ENCODE measurements around the gene RAB44. TPM values are rescaled to one million over a fixed set of nuclear protein-coding genes. Genes with fewer than 3 reads are reported as not detected.

The RAB44 gene
- total RNA-seq, 1 donor from 2014 or later = 0.20 TPM

GRCh38 chr6:36706339-36706738, 8.7 kb downstream of the RAB44 start:
- no peak for ATAC-seq (ENCODE audit: low read depth)
- Mint-ChIP-seq H3K27me3 (no peaks in the 10 kb centered on the region), H3K4me3 (no peak overlapping the region), H3K36me3 (ENCODE audit: low read depth) (no peaks in the 10 kb centered on the region), H3K27ac (no peak overlapping the region), H3K4me1 (peaks cover 4% of the 10 kb centered on the region), H3K9me3 (no peaks in the 10 kb centered on the region)
- ChIA-PET CTCF (interaction anchor here (1.3 to 2.0 kb wide), 2 partner anchors 18 to 53 kb away, joined by 4 to 5 read pairs; no protein-coding TSS in a partner anchor), POLR2A (no interaction called here)
- DNase-seq = no peak
- intact Hi-C loops (cut with micrococcal nuclease) = no loop called here
- TF ChIP-seq CTCF (IDR thresholded peaks at IDR 0.05) = no peak

GRCh38 chr6:36712816-36713215, 15.2 kb downstream of the RAB44 start:
- Mint-ChIP-seq H3K36me3 (ENCODE audit: low read depth) (no peaks in the 10 kb centered on the region), H3K9me3 (no peaks in the 10 kb centered on the region), H3K27me3 (no peaks in the 10 kb centered on the region), H3K4me3 (no peak overlapping the region), H3K27ac (no peak overlapping the region), H3K4me1 (no peaks in the 10 kb centered on the region)
- ATAC-seq (ENCODE audit: low read depth) (no peak), DNase-seq (no peak)
- ChIA-PET POLR2A (no interaction called here), CTCF (no interaction called here)
- TF ChIP-seq CTCF (IDR thresholded peaks at IDR 0.05) = no peak
- intact Hi-C loops (cut with micrococcal nuclease) = no loop called here

- Mint-ChIP-seq H3K27ac (no peak overlapping the region), H3K36me3 (ENCODE audit: low read depth) (no peaks in the 10 kb centered on the region), H3K4me3 (no peak overlapping the region), H3K9me3 (no peaks in the 10 kb centered on the region), H3K4me1 (no peaks in the 10 kb centered on the region), H3K27me3 (no peaks in the 10 kb centered on the region)
- CTCF ChIA-PET = no interaction called here
- POLR2A ChIA-PET = no interaction called here
- ATAC-seq (ENCODE audit: low read depth) (no peak), DNase-seq (no peak)
- intact Hi-C loops (cut with micrococcal nuclease) = no loop called here
- no peak for TF ChIP-seq CTCF (IDR thresholded peaks at IDR 0.05)
These were observed 16.2 kb downstream of the RAB44 start for GRCh38 chr6:36713846-36714245.

- POLR2A ChIA-PET = no interaction called here
- no peak overlapping the region for H3K4me3 Mint-ChIP-seq
- H3K4me1 Mint-ChIP-seq = peaks cover 3% of the 10 kb centered on the region
- no peak overlapping the region for H3K27ac Mint-ChIP-seq
- intact Hi-C loops (cut with micrococcal nuclease) = no loop called here
- H3K9me3 Mint-ChIP-seq = no peaks in the 10 kb centered on the region
- ATAC-seq (ENCODE audit: low read depth) (no peak), DNase-seq (no peak)
- no peaks in the 10 kb centered on the region for H3K36me3 Mint-ChIP-seq (ENCODE audit: low read depth)
- no peaks in the 10 kb centered on the region for H3K27me3 Mint-ChIP-seq
- TF ChIP-seq CTCF (IDR thresholded peaks at IDR 0.05) = no peak
- CTCF ChIA-PET = no interaction called here
These were observed 16.9 kb downstream of the RAB44 start for GRCh38 chr6:36714511-36714910.

- intact Hi-C loops (cut with micrococcal nuclease) = no loop called here
- POLR2A ChIA-PET = no interaction called here
These were observed 17.8 kb downstream of the RAB44 start for GRCh38 chr6:36715469-36715868.

More at GRCh38 chr6:36715469-36715868, 17.8 kb downstream of the RAB44 start:
- TF ChIP-seq CTCF (IDR thresholded peaks at IDR 0.05) = no peak
- Mint-ChIP-seq H3K4me1 (peaks cover 10% of the 10 kb centered on the region), H3K9me3 (no peaks in the 10 kb centered on the region), H3K4me3 (no peak overlapping the region), H3K27me3 (no peaks in the 10 kb centered on the region), H3K27ac (no peak overlapping the region), H3K36me3 (ENCODE audit: low read depth) (no peaks in the 10 kb centered on the region)
- ATAC-seq (ENCODE audit: low read depth) = no peak
- CTCF ChIA-PET = no interaction called here
- DNase-seq = no peak

Data from activated B cell treated with CpG ODN at 0.5 μM for 24 hours (primary cell).